Stimulated activated CD4-positive, alpha-beta T cell treated with anti-CD3 and anti-CD28 coated beads, Interleukin-12 subunit alpha, Interleukin-12 subunit beta, amount 100 ng/mL, for 24 hours (primary cell): Measurements from ENCODE around the gene SETD2.
"Not testable (repeated sequence)": the region's sequence is repeated elsewhere in the genome, so short reads cannot be mapped to it uniquely, and the experiment has no call there.

ENCODE experiments used
- DNase-seq, 2 experiments: peaks; one replicate each; pipeline ENCODE4 v3.0.0-alpha.2; 2020; ENCODE audit warnings: low read depth in 2 of 2

SETD2 gene

GRCh38 chr3:47098910-47099309 is 65.0 kb downstream of the SETD2 start:
- DNase-seq, result no peak

DNA sequence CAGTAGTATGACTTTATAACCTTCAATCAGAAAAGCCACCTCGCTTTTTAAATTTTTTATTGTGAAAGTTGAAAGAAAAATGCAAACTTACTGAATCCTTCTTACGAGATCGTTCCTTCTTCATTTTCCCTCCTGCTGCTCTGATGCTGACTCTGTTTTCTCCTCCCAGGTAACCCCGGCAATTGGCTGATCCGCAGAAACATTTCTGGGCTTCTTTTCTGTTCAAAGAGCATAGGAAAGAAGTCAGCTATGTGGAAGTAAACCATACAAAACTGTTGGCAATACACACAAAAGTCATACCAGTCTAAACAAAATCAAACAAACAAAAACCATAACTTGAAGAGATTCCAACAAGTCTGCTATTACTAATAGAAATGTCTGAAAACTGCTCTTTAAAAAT is 66.0 kb downstream of the SETD2 start:
- DNase-seq, result no peak

GRCh38 chr3:47096959-47097358 is 67.0 kb downstream of the SETD2 start:
- no peak for DNase-seq

DNA sequence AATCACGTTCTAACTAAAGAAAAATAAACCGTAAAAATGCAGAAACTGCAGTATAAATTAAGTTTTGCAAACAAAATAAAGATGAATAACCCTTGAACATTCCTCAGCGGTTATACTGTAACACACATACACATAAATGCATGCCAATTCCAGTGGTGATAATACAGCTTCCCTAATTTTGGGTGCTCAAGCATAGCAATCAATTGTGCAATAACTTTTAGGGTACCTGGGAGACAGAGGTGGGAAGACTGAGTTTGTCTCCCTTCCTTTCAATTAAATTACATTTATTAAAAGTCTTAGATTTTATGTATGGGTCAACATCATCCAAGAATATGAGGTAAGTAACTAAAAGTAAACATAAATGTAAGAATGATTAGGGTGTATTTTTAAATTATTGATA is 71.8 kb downstream of the SETD2 start:
- DNase-seq, result no peak

GRCh38 chr3:47089630-47090029 is 74.3 kb downstream of the SETD2 start:
- DNase-seq, result no peak

- DNase-seq, result no peak
Observed at GRCh38 chr3:47086071-47086470, 77.8 kb downstream of the SETD2 start.

- no peak for DNase-seq
Observed at GRCh38 chr3:47083786-47084185, 80.1 kb downstream of the SETD2 start.

GRCh38 chr3:47082519-47082918 is 81.4 kb downstream of the SETD2 start:
- no peak for DNase-seq

DNA sequence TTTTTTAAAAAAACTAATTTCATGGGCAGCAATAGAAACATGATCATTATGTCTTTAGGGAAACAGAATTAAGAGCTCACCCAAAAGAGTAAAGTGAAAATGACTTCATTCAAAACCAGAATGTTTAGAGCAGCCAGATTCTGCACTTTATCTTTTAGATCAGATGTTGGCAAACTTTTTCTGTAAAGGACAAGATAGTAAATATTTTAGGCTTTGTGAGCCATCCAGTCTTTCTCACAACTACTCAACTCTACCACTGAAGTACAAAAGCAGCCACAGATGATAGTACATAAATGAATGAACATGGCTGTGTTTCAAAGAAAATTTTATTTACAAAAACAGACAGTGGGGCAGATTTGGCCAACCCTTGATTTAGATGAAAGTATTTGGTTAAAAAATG is 84.5 kb downstream of the SETD2 start:
- no peak for DNase-seq

GRCh38 chr3:47073685-47074084 is 90.2 kb downstream of the SETD2 start:
- no peak for DNase-seq

- no peak for DNase-seq
Observed at GRCh38 chr3:47070770-47071169, 93.1 kb downstream of the SETD2 start.

DNA sequence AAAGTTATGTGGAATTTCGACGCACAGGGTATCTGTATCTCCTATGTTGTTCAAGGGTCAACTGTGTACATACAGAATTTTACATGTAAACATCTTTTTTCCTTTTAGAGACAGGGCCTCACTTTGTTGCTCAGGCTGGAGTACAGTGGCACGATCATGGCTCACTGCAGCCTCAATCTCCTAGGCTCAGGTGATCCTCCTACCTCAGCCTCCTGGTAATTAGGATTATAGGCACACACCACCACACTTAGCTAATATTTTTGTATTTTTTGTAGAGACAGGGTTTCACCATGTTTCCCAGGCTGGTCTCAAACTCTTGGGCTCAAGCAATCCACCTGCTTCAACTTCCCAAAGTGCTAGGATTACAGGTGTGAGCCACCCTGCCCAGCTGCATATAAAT is 97.7 kb downstream of the SETD2 start:
- DNase-seq, result not testable (repeated sequence)

- no peak for DNase-seq
Observed at GRCh38 chr3:47065681-47066080, 98.2 kb downstream of the SETD2 start.

- no peak for DNase-seq
Observed at GRCh38 chr3:47065058-47065457, 98.9 kb downstream of the SETD2 start.

DNA sequence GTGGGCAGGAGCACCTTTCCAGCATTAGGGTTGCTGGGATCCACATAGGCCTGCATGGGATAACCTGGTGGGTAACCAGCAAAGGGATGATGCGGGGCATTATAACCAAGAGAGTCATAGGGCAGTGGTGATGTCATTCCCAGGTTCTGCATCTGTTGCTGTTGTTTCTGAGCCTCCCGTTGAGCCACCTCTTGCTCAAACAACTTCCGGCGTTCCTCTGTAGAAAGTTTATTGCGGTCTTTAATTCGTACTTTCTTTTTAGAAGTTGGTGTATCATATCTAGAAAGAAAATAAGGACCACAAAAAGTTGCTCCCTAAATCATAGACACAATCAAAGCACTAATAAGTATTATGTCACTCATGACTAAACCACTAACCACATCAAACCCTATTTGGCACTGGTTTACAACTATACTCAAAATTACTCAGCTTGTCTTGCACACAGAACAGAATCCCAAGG is 106.7 kb downstream of the SETD2 start:
- peak; percentile 23 to 30 for DNase-seq

DNA sequence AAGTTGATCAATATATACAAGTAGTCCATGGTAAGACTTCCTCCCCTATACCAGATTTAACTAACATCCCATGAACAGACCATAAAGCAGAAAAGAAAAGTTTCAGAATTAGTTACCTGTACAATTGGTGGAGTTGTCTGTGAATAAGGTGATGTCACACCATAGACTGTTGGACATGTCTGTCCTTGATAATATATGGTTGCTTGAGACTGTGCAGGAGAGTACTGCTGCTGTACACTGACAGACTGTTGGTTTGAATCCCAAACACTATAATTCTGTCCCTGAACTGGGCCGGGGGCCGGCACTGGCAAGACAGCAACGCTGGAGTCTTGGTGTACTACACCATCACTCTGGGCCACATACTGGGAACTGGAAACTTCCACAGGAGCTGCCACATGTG is 107.2 kb downstream of the SETD2 start:
- DNase-seq, result no peak

DNA sequence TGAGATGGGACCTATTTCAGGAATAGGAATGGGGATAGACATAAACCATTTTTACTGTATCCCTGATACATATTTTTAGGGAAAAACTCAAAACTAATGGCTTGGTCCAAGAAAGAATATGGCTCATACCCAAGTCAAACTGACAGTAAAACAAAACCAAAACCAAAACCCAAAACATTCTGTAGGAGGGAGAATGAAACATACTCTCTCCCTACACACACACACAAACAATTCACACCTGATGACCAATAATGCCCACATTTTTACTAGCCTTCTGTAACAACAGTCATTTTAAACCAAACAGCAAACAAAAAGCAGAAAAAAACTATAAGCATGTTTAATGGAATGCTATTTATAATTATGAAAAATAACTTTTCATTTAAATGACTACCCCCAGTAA is 109.5 kb downstream of the SETD2 start:
- DNase-seq, result no peak

GRCh38 chr3:47047673-47048072 is 116.2 kb downstream of the SETD2 start:
- no peak for DNase-seq

- DNase-seq, result no peak
Observed at GRCh38 chr3:47047069-47047468, 116.8 kb downstream of the SETD2 start.

- no peak for DNase-seq
Observed at GRCh38 chr3:47042231-47042791, 121.6 kb downstream of the SETD2 start.

DNA sequence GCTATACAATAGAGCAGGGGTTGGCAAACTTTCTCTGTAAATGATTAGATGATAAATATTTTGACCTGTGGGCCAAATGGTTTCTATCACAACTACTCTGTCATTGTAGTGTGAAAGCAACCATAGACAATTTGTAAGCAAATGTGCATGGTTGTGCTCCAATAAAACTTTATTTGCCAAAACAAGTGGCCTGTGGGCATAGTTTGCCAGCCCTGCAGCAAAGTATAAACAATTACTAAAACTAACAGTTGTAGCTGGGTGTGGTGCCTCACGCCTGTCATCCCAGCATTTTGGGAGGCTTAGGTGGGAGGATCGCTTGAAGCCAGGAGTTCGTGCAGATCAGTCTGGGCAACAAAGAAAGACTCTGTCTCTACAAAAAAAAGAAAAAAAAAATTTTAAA is 122.8 kb downstream of the SETD2 start:
- DNase-seq, result no peak

DNA sequence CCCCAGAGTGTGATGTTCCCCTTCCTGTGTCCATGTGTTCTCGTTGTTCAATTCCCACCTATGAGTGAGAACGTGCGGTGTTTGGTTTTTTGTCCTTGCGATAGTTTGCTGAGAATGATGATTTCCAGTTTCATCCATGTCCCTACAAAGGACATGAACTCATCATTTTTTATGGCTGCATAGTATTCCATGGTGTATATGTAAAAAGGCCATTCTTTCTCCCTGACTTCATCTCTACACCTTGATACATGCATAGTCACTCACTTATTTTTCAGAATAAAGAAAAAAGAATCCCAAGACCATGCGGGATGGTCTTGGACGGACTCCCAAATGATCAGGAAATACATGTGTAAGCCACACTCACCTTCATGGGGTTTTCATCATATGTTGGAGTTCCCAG is 126.6 kb downstream of the SETD2 start:
- DNase-seq, result not testable (repeated sequence)

GRCh38 chr3:47036145-47036544 is 127.8 kb downstream of the SETD2 start:
- DNase-seq, result no peak

DNA sequence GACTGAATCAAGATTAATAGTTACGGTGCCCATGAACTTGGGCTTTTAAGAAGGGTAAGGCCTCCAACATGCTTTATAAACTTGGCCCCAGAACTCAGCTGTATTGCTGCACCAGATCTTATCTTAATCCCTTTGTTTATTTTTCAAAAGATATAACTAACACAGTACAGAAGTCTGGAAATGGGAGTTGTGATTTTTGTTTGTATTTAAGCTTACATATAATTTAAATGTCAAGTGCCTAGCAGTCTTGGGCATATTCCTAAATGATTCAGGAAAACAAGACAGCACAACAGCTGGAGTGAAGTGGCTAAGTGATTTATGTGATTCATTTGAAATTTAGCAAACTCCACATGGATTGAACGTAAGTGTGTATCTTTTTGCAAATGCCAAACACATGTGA is 128.3 kb downstream of the SETD2 start:
- no peak for DNase-seq
